GM18951 (cell line): ENCODE measurements around the gene CDKN2AIPNL.

Experiments
- POLR2A ChIP-seq: IDR thresholded peaks from 4 replicates; pipeline ENCODE4 v1.6.1; 2011; ENCODE audit warnings: mild to moderate bottlenecking; ENCODE audit not compliant: insufficient read length, insufficient read depth; ENCODE audit errors: extremely low read depth
- in situ Hi-C: fragments of 300-500 bp; cut with MboI; formaldehyde crosslinking; loops from one replicate; pipeline ENCODE4 v1.12.0; 2022; ENCODE audit warnings: low sequenced_read_pairs, mixed read lengths, inconsistent platforms; ENCODE audit not compliant: unreplicated experiment

CDKN2AIPNL gene

DNA sequence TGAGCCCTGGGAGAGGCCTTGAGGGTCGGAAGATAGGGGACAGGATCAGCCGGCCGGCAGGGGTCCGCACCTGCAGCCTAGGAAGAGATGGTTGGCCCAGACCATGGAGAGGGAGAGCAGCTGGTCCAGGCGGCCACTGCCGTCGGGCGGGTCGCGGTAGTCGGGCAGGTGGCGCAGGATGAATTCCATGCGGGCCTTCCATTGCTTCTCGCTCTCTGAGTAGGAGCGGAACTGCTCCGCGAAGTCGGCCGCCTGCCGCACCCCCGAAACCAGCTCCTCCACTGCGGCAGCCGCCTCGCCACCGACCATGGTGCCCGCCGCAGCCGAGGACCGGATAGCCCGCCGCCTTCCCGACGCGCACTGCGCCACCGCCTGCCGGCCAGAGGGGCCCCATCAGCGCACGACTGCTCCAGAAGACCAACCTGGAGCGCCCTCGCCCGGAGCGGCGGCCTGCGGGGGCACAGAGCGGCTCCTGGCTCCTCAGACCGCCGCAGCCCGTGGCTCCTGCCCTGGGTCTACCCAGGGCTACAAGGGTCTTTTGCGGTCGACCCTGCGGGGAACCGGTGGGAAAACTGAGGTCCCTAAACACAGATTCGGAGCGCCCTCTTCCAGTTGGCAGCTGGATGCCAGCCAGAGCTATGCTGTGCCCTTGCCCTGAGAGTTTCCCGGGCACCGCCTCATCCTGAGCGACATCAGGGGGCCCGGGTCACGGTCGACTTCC lies at the start of gene CDKN2AIPNL:
TSS of gene CDKN2AIPNL (minus strand) at position 336 of the 721 bp plus-strand sequence. CDS start at position 309, 27 bp downstream.
- peak; percentile 88 for TF ChIP-seq POLR2A
- in situ Hi-C loops = no loop called here

- in situ Hi-C loops = loop anchor here (25.0 kb wide), 1 partner anchor 1423 kb away; the partner anchor contains the start of gene ZCCHC10
- no peak for TF ChIP-seq POLR2A
These were observed 48.9 kb upstream of the CDKN2AIPNL start for GRCh38 chr5:134460551-134460950.

GRCh38 chr5:134459491-134459890 lies 47.8 kb upstream of the CDKN2AIPNL start:
- TF ChIP-seq POLR2A = no peak
- in situ Hi-C loops = loop anchor here (25.0 kb wide), 1 partner anchor 1422 kb away; the partner anchor contains the start of gene ZCCHC10

- in situ Hi-C loops = loop anchor here (25.0 kb wide), 1 partner anchor 1422 kb away; the partner anchor contains the start of gene ZCCHC10
These were observed 47.3 kb upstream of the CDKN2AIPNL start for GRCh38 chr5:134459010-134459403.

GRCh38 chr5:134458234-134459009 lies 46.7 kb upstream of the CDKN2AIPNL start:
- TF ChIP-seq POLR2A = no peak
- in situ Hi-C loops = loop anchor here (25.0 kb wide), 1 partner anchor 1421 kb away; the partner anchor contains the start of gene ZCCHC10

More at GRCh38 chr5:134459010-134459403, 47.3 kb upstream of the CDKN2AIPNL start:
- no peak for TF ChIP-seq POLR2A

DNA sequence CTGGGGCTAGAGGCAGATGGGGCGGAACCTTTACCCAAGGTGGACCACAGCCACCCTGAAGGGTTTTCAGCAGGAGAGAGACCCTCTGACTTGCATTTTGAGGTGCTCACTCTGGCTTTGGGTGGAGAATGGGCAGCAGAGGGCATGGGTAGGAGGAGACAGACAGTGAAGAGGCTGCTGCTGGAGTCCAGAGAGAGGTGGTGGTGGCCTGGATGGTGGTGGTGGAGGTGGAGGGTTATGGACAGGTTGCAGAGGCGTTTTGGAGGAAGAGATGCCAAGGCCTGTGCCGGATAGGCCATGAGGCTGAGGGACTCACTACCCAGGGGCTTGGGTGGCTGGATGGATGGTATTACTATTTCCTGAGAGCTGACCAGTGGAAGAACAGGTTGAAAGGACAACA lies 46.1 kb upstream of the CDKN2AIPNL start:
- no peak for TF ChIP-seq POLR2A
- in situ Hi-C loops = loop anchor here (25.0 kb wide), 1 partner anchor 1420 kb away; the partner anchor contains the start of gene ZCCHC10

GRCh38 chr5:134456825-134457224 lies 45.1 kb upstream of the CDKN2AIPNL start:
- no peak for TF ChIP-seq POLR2A
- in situ Hi-C loops = loop anchor here (25.0 kb wide), 1 partner anchor 1420 kb away; the partner anchor contains the start of gene ZCCHC10

DNA sequence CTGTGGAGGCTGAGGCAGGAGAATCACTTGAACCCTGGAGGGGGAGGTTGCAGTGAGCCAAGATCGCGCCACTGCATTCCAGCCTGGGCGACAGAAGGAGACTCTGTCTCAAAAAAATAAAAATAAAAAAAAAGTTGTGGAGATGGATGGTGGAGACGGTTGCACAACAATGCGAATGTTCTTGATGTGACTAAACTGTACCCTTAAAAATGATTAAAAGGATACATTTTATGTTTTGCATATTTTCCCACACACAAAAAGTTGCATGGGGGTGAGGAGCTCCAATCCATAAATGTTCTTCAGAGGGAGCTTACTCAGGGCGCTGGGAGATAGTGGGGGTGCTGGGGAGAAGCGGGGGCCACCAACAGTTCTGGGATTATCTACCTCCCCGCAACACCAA lies 43.8 kb upstream of the CDKN2AIPNL start:
- TF ChIP-seq POLR2A = no peak
- in situ Hi-C loops = loop anchor here (25.0 kb wide), 1 partner anchor 1418 kb away; the partner anchor contains the start of gene ZCCHC10

- in situ Hi-C loops = loop anchor here (25.0 kb wide), 1 partner anchor 1416 kb away; the partner anchor contains the start of gene ZCCHC10
- TF ChIP-seq POLR2A = no peak
These were observed 41.3 kb upstream of the CDKN2AIPNL start for GRCh38 chr5:134453016-134453415.

GRCh38 chr5:134451936-134452505 lies 40.3 kb upstream of the CDKN2AIPNL start:
- in situ Hi-C loops = loop anchor here (25.0 kb wide), 1 partner anchor 1415 kb away; the partner anchor contains the start of gene ZCCHC10

GRCh38 chr5:134451225-134451935 lies 39.7 kb upstream of the CDKN2AIPNL start:
- TF ChIP-seq POLR2A = no peak
- in situ Hi-C loops = loop anchor here (25.0 kb wide), 1 partner anchor 1414 kb away; the partner anchor contains the start of gene ZCCHC10

More at GRCh38 chr5:134451936-134452505, 40.3 kb upstream of the CDKN2AIPNL start:
- TF ChIP-seq POLR2A = no peak

DNA sequence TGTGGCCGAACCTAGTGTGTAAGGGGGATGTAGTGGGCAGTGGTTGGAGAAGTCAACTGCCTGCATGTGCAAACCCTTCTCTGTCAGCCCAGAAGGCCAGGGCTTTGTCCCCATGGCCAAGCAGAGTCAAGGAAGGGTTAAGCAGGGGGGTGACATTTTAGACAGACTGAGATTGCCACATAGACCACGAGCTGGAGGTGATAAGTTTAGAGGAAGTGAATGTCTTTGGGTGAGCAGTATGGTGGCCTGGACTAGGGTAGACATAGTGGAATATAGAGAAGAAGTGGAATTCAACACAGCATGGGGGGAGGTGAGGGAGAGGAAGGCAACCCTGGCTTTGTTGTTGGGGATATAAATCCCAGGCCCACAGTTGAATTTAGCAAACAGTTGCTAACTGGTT lies 38.7 kb upstream of the CDKN2AIPNL start:
- TF ChIP-seq POLR2A = no peak
- in situ Hi-C loops = loop anchor here (25.0 kb wide), 1 partner anchor 1413 kb away; the partner anchor contains the start of gene ZCCHC10
